Spleen (tissue), 7 donors: Measurements from ENCODE around the gene PAEP.

Experiments used
- CTCF ChIP-seq, 11 experiments: fragments of 200-600 bp in 7 of 11; fragments of 450-650 bp in 4 of 11; sonication (generic) in 4 of 11; IDR thresholded peaks in 8 of 11; conservative IDR thresholded peaks in 3 of 11; 1 replicate in 7 of 11; 2 replicates in 4 of 11; pipeline versions ENCODE4 v1.4.0 to v1.8.0; 2016 to 2021; ENCODE audit warnings: antibody characterized with exemption in 11 of 11, inconsistent platforms in 4 of 11, mild to moderate bottlenecking in 1 of 11
- POLR2A ChIP-seq, 3 donors: fragments of 450-650 bp; IDR thresholded peaks; one replicate each; pipeline ENCODE4 v1.5.1; 2017; ENCODE audit warnings: antibody characterized with exemption in 3 of 3, mild to moderate bottlenecking in 1 of 3
- donor health status: DM: no; HTN: no; CAD: no; lungs with moderate emphysema.
- donor health status: DM: no; HTN: no; CAD: no.
- donor health status: DM: no; HTN: no; CAD: no.

GRCh38 chr9:135601988-135602387 is 40.4 kb downstream of the PAEP start:
- no peak for TF ChIP-seq CTCF (IDR thresholded peaks at IDR 0.05 in 8 of 11, conservative IDR thresholded peaks at IDR 0.05 in 3 of 11)
- TF ChIP-seq POLR2A (IDR thresholded peaks at IDR 0.05), result no peak
